Chondrocyte (in vitro differentiated cells): Measurements from ENCODE around the gene TEX51. TPM values are rescaled to one million over a fixed set of nuclear protein-coding genes. Genes with fewer than 3 reads are reported as not detected.

Experiments used
- DNase-seq: peaks from one replicate; pipeline ENCODE4 v3.0.0; 2021; ENCODE audit warnings: mixed read lengths, low spot score
- H3K27ac Mint-ChIP-seq: one replicate; pipeline ENCODE4 v1.8.0; 2021; ENCODE audit warnings: mild to moderate bottlenecking, moderate library complexity, mixed read lengths; ENCODE audit not compliant: unreplicated experiment
- H3K27me3 Mint-ChIP-seq: 2 replicates; pipeline ENCODE4 v1.8.0; 2021; ENCODE audit warnings: low read depth, mixed read lengths
- H3K36me3 Mint-ChIP-seq: 2 replicates; pipeline ENCODE4 v1.8.0; 2021; ENCODE audit warnings: low read depth, mixed read lengths
- H3K4me1 Mint-ChIP-seq: 2 replicates; pipeline ENCODE4 v1.8.0; 2021; ENCODE audit warnings: low read depth, mild to moderate bottlenecking, mixed read lengths
- H3K4me3 Mint-ChIP-seq: one replicate; pipeline ENCODE4 v1.8.0; 2021; ENCODE audit warnings: mild to moderate bottlenecking, moderate library complexity, mixed read lengths; ENCODE audit not compliant: unreplicated experiment
- H3K9me3 Mint-ChIP-seq: 2 replicates; pipeline ENCODE4 v1.8.0; 2021; ENCODE audit warnings: low read depth, mixed read lengths
- total RNA-seq: library from RNA; stranded (reverse); gene quantifications from 3 replicates; pipeline ENCODE4 v1.2.1, GENCODE V29; 2021
- TF ChIP-seq, protein P1 (sequence below): fragments of 200-600 bp; sonication (generic); IDR thresholded peaks from 2 replicates; pipeline ENCODE4 v1.5.0; 2021; ENCODE audit warnings: antibody characterized with exemption, mild to moderate bottlenecking, moderate library complexity

The TEX51 gene
- total RNA-seq, 1 donor from 2014 or later, result not detected

DNA sequence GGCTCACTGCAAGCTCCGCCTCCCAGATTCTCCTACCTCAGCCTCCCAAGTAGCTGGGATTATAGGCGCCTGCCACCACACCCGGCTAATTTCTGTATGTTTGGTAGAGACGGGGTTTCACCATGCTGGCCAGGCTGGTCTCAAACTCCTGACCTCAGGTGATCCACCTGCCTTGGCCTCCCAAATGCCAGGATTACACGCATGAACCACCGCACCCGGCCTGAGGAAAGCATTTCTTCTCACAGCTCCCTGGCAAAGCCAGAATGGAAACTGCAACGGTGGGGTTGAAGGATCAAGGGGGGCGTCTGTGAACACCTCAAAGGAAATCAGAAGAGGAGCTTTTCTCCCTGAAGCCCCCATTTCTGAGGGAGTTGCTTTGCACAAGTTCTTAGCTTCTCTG lies 11.2 kb upstream of the TEX51 start:
- H3K4me3 Mint-ChIP-seq, result no peak overlapping the region
- H3K36me3 Mint-ChIP-seq, result no peaks in the 10 kb centered on the region
- H3K9me3 Mint-ChIP-seq, result no peaks in the 10 kb centered on the region
- peaks cover 22% of the 10 kb centered on the region for H3K27me3 Mint-ChIP-seq
- no peak overlapping the region for H3K27ac Mint-ChIP-seq
- TF ChIP-seq, protein P1, sequence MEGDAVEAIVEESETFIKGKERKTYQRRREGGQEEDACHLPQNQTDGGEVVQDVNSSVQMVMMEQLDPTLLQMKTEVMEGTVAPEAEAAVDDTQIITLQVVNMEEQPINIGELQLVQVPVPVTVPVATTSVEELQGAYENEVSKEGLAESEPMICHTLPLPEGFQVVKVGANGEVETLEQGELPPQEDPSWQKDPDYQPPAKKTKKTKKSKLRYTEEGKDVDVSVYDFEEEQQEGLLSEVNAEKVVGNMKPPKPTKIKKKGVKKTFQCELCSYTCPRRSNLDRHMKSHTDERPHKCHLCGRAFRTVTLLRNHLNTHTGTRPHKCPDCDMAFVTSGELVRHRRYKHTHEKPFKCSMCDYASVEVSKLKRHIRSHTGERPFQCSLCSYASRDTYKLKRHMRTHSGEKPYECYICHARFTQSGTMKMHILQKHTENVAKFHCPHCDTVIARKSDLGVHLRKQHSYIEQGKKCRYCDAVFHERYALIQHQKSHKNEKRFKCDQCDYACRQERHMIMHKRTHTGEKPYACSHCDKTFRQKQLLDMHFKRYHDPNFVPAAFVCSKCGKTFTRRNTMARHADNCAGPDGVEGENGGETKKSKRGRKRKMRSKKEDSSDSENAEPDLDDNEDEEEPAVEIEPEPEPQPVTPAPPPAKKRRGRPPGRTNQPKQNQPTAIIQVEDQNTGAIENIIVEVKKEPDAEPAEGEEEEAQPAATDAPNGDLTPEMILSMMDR, result no peak
- H3K4me1 Mint-ChIP-seq, result peaks cover 7% of the 10 kb centered on the region
- peak; percentile 53 for DNase-seq

DNA sequence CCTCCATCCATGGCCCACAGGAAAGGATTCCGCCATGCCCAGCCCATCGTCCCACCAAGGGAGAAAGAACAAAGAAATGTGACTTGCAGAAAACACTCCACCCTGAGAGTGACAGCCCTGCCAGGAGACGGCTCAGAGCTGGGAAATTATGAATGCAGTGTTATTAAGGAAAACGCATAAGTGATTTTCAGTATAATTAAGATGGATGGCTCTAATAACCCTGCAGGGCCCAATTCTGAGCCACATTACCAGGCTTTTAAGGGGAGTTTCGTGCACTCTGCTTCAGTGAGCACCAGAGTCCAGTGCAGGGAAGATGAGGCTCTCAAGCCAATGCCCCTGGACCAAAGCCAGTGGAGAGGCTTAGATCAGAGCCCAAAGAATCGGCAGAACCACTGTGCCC lies 10.6 kb upstream of the TEX51 start:
- peak; percentile 34 for DNase-seq
- Mint-ChIP-seq H3K4me1 (peaks cover 7% of the 10 kb centered on the region), H3K4me3 (no peak overlapping the region), H3K27ac (no peak overlapping the region), H3K9me3 (no peaks in the 10 kb centered on the region), H3K36me3 (no peaks in the 10 kb centered on the region), H3K27me3 (peaks cover 21% of the 10 kb centered on the region)
- TF ChIP-seq, protein P1, result no peak

DNA sequence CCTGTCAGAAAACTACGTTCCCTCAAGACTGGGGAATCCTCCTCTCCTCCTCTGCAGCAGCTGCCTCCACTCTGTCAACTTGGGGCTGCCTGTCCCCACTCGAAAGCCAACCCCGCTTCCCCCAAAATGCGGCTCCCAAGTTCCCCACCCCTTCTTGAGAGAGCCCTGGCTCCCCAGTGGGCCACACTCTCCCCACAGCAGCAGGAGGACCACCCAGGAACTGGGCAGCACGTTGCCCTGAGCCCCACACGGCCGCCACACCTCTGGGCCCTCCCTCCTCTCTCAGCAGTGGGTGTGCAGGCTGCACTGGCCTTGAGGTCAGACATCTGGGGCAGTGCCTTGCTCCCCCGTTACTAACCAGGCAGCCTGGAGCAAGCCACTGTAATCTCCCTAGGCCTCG lies 9.6 kb upstream of the TEX51 start:
- TF ChIP-seq, protein P1, result no peak
- H3K4me3 Mint-ChIP-seq, result no peak overlapping the region
- H3K36me3 Mint-ChIP-seq, result no peaks in the 10 kb centered on the region
- H3K27ac Mint-ChIP-seq, result no peak overlapping the region
- no peaks in the 10 kb centered on the region for H3K9me3 Mint-ChIP-seq
- peak; percentile 81 for DNase-seq
- H3K4me1 Mint-ChIP-seq, result peaks cover 7% of the 10 kb centered on the region
- peaks cover 19% of the 10 kb centered on the region for H3K27me3 Mint-ChIP-seq

DNA sequence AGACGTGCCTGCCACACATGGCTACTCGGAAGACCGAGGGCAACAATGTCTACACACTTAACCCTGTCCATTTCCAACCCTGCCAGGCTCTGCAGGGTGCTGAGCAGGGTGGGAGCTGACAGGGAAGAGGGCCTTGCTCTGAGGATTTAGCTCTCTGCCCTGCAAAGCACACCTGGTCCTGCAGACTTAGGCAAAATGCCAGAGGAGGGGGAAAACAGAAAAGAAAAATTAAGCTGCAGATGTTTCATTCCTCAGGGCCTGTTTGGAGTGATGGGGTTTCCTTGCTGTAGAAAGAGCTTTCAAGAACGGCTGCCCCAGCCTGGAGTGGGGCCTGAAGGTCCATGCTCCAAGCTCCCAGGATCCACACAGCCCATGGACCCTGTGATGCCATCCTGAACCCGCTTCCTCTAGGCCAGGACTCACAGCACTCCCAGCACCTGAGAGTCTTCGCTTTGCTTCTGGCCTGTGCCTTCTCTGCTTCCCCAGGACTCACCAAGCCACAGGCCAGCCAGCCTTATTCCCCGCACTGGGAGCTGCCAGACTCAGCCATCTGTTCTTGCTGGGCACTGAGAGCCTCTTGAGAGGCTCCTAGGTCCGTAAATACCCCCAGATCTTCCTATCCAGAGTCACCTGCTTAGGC lies 9.1 kb upstream of the TEX51 start:
- Mint-ChIP-seq H3K4me3 (no peak overlapping the region), H3K9me3 (no peaks in the 10 kb centered on the region), H3K27me3 (peaks cover 19% of the 10 kb centered on the region), H3K27ac (no peak overlapping the region), H3K4me1 (peaks cover 7% of the 10 kb centered on the region), H3K36me3 (no peaks in the 10 kb centered on the region)
- TF ChIP-seq, protein P1, result no peak
- DNase-seq, result peak; percentile 56

DNA sequence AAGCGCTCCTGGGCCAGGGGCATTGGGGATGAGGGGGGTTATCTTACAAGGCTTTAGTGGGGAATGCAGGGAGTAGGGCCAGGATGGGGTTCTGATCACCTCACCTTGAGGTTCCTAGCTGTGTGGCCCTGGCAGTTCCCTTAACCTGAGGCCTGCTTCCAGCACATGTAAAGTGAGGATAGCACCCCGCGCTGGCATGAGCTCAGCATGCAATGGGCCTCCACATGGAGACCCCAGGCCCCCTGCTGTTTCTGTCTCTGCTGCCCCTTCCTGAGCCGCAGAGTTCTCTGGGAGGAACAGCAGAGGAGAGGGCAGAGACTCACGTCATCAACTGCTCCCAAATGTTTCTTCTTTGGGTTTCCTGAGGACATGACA lies 8.6 kb upstream of the TEX51 start:
- TF ChIP-seq, protein P1, result no peak
- H3K9me3 Mint-ChIP-seq, result no peaks in the 10 kb centered on the region
- peaks cover 19% of the 10 kb centered on the region for H3K27me3 Mint-ChIP-seq
- no peak overlapping the region for H3K4me3 Mint-ChIP-seq
- peaks cover 7% of the 10 kb centered on the region for H3K4me1 Mint-ChIP-seq
- DNase-seq, result peak; percentile 60
- no peak overlapping the region for H3K27ac Mint-ChIP-seq
- H3K36me3 Mint-ChIP-seq, result no peaks in the 10 kb centered on the region
